HG03139 (cell line): ENCODE data around the gene FGD1.
A peak's percentile ranks its signal among the peaks of the same experiment; 100 is the strongest.

ENCODE experiments used
- ATAC-seq: cut with Tn5 transposase; IDR thresholded peaks from one replicate; pipeline ENCODE4 v1.9.1; 2021; ENCODE audit not compliant: unreplicated experiment

FGD1 gene

GRCh38 chrX:54473993-54474859 is 21.8 kb downstream of the FGD1 start:
- ATAC-seq: no peak

- no peak for ATAC-seq
Observed at GRCh38 chrX:54470054-54470760, 25.8 kb downstream of the FGD1 start.

- no peak for ATAC-seq
Observed at GRCh38 chrX:54452920-54453319, 43.1 kb downstream of the FGD1 start.

DNA sequence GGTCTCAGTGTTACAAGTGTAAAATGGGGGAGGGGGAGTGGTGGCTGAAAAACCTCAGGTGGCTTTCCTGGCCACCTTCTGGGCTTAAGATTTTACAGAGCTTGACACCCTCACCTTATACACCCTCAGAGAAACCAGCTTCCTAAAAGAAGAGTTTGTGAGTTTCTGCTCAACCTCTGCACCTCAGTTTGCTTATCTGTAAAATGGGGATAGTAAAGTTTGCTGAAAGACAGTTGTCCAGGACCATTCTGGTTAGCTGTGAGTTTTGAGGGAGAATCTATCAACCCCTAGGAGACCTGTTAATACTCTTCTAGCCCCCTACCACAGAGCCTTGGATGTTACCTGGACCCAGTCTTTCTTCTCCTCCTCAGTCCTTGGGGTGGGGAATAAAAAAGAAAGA is 46.1 kb downstream of the FGD1 start:
- no peak for ATAC-seq

DNA sequence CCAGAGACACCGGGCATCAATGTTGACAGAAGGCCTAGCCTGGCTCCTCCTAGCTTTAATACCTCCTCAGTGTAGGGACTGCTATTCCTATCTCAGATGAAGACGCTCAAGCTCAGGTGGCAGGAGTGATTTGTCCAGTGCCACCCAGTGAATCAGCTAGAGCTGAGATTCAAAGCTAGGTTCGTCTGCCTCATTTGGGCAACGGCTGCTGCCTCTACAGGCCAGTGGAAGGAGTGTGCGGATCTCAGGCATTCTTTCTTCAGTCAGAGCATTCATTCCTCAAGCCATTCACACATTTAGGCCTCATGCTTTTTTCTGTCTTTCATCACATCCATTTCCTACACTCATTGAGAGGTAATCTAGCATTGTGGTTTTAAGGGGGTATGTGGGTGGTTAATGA is 48.6 kb downstream of the FGD1 start:
- no peak for ATAC-seq

GRCh38 chrX:54446084-54446483 is 50.0 kb downstream of the FGD1 start:
- ATAC-seq: no peak

- no peak for ATAC-seq
Observed at GRCh38 chrX:54444752-54445151, 51.3 kb downstream of the FGD1 start.

DNA sequence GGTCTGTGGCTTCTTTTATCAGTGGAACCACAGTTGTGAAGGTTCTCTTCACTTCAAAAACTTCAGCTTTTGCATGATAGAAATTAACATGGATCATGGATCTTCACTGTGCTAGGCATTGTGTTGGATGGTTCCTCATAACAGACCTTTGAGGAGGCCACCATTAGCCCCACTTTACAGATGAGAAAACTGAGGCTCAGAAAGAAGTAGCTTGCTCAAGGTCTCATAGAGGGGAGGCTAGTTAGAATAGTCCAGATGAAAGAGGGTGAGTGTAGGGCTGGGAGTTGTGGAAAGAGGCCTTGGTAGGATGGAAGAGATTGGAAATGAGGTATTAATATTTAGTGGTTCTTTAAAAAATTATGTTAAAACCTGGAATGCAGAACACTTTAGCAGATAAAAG is 53.2 kb downstream of the FGD1 start:
- no peak for ATAC-seq

DNA sequence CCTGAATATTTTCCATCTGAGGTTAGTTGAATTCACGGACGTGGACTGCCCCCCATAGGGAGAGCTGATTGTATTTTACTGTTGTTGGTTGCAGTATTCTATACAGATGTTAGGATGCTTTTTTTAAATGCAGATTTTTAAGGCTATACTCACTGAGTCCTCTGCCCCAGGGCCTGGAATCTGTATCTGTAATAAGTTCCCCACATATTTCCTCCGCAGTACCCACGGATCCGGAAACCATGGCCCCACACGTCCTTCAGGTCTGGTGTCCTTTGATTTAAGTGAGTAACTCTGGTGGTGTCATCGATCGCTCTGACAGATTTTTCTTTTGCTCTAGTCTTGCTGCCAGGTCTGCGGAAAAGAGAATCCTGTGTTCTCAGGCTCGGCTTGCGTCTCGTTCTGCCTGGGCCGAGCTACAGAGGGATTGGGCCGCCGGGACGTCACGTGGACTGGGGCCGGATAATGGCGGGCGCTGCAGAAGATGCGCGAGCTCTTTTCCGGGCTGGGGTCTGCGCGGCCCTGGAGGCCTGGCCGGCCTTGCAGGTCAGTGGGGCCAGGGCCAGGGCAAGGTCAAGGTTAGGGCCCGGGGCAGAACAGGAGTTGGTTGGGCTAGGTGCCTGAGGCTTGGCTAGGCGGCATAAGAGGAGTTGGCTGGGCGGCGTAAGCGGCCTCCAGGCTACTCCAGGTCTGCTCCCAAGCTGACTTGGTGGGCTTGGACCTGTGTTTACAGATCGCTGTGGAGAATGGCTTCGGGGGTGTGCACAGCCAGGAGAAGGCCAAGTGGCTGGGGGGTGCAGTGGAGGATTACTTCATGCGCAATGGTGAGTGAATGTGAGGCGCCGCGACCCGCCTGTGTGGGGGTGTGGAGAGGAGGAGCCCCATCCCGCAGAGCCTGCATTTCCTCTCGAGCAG is 55.8 kb downstream of the FGD1 start, which contains the start of gene TSR2:
TSR2 (plus strand) TSS at position 445 of the 912 bp plus-strand sequence; CDS start at position 463, 18 bp downstream.
- peak; percentile 96 for ATAC-seq

DNA sequence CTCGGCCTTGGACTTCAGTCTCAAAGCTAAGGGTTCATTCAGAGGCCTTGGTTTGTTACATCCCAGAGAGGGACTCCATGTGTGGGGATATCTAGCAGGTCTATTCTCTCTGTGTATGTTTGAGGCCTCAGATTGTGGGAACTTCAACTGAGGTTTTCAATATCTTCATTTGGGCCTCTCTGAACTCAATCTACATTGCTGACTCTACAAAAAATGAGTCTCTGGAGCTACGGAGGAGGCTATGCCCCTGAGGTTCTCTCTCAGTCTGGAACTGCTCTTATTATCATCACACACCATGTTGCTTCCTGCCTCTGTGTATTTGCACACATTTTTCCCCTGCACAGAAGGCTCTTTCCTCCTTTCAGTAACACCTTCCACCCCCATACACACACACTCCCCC is 60.9 kb downstream of the FGD1 start:
- no peak for ATAC-seq

GRCh38 chrX:54430519-54430918 is 65.5 kb downstream of the FGD1 start:
- ATAC-seq: no peak

GRCh38 chrX:54427837-54428424 is 68.1 kb downstream of the FGD1 start:
- no peak for ATAC-seq

GRCh38 chrX:54423161-54423888 is 72.7 kb downstream of the FGD1 start:
- ATAC-seq: no peak

- ATAC-seq: no peak
Observed at GRCh38 chrX:54422168-54422567, 73.9 kb downstream of the FGD1 start.

DNA sequence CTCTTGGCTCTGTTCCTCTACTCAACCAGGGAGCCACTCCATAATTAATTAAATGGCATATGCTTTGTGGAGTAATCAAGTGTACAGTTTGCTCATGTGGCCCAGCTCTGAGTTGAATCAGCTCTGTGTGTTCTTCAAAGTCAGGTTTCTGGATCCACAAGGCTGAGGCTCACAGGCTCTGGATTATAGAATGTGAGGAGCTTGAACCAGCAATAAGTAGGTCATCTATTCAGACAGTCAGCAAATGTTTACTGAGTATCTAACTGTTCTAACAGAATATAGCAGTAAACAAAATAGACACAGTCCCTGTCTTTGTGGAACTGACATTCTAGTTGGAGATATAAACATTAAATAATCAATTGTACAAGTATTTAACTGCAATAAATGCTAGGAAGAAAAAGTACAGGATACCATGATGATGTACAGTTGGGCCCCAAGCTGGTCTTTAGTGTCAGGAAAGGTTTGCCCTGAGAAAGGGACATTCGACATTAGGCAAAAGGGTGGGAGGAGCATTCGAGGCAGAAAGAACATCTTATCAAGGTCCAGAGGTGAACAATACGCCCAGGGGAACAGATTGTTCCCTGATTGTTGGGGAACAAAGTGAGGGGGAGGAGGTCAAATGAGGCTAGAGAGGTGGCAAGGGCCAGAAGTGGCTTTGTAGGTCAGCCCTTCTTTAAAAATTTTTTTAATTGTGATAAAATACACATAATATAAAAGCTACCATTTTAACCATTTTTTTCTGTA is 76.3 kb downstream of the FGD1 start:
- ATAC-seq: no peak

DNA sequence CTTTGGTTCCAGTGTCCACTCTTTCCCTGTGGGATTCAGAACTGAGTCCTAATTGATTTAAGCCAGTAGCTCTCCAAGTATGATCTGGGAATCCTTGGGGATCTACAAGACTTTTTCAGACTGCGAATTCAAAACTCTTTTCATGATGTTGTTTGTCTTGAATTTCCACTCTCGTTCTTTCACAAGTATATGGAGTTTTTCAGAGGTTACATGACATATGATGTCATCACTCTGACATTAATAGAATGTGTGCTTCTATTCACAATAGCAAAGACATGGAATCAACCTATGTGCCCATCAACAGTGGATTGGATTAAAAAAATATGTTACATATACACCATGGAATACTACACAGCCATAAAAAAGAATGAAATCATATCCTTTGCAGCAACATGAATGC is 79.1 kb downstream of the FGD1 start:
- no peak for ATAC-seq

DNA sequence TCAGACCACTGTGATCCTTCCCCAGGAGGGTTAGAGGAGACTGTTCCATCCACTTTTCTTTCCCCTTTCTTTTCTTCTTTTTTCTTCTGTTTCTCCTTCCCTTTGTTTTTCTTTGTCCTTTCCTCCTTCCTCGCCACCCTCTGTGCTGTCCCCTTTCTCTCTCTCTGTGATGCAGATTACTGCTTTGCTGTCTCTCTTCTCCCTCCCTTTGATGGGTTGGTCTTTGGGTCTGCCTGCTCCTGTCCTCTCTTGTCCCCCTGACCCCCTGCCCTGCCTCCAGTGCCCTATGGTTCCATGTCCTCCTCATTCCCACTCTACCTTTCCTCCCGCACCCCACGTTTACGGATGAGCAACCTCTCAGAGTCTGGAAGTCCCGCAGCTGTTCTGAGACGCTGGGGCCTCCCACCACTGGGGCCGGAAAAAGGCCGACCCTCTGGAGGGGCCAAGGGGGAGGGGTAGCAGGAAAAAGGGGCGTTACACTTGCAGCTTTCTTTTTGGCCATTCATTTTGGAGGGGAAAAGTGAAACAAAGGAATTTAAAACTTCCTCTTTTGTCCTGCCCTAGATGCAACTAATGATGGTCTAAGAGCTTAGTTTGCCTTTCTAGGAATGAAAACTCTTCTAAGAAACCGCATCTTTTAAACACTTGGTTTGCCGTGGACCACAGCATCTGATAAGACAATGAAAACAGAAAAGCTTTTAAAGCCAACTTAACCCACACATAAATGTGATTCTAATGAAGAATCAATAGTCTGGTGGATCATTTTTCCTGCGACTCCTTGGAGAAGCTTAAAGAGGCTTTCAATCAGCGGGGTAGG is 80.3 kb downstream of the FGD1 start:
- no peak for ATAC-seq

GRCh38 chrX:54413753-54414152 is 82.3 kb downstream of the FGD1 start:
- no peak for ATAC-seq

DNA sequence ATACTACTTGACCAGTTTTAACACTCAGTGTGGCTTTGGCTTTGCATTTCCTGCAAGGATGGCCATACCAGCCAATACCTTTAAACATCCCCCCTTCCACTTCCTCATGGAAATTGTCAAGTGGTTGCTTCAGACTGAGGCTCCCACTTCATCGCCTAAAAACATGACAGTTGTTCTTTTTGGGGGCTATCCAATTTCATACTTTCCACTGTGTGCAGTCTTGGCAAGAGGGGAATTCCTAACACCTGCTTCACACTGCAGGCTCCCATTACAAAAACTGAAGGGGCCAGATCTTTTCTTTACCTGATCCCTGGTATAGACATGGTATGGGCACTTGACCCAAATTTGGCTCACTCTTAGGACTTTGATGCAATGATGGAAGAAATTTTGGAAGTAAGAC is 84.3 kb downstream of the FGD1 start:
- no peak for ATAC-seq
